Keratinocyte (primary cell): ENCODE results near the gene GYG2. TPM values are rescaled to one million over a fixed set of nuclear protein-coding genes. Genes with fewer than 3 reads are reported as not detected.

Source experiments
- DNase-seq: peaks from one replicate; pipeline ENCODE4 v3.0.0-alpha.2; 2011; ENCODE audit warnings: low read depth, missing footprints, low spot score
- FAIRE-seq: peaks from 2 replicates; lab custom pipeline; 2011; peaks lifted over from hg19 to GRCh38; lab: Jason Lieb, UNC
- H2AFZ ChIP-seq: 2 replicates; pipeline ENCODE4 v1.6.0; 2012; ENCODE audit warnings: low read length, control low read depth, inconsistent platforms; ENCODE audit not compliant: control insufficient read depth
- H3K27ac ChIP-seq: 2 replicates; pipeline ENCODE4 v1.5.1; 2011; ENCODE audit warnings: low read length; ENCODE audit not compliant: control insufficient read depth, insufficient read depth
- H3K27me3 ChIP-seq: 3 replicates; pipeline ENCODE4 v1.6.0; 2011; ENCODE audit warnings: low read length; ENCODE audit not compliant: control insufficient read depth, insufficient read depth; ENCODE audit errors: extremely low read depth
- H3K36me3 ChIP-seq, 2 experiments: 2 replicates in 1 of 2; 3 replicates in 1 of 2; pipeline ENCODE4 v1.5.1; 2011; ENCODE audit warnings: low read length in 2 of 2, mild to moderate bottlenecking in 1 of 2; ENCODE audit not compliant: control insufficient read depth in 2 of 2, insufficient read depth in 2 of 2; ENCODE audit errors: extremely low read depth in 1 of 2
- H3K4me1 ChIP-seq: 3 replicates; pipeline ENCODE4 v1.5.1; 2011; ENCODE audit warnings: low read length; ENCODE audit not compliant: control insufficient read depth, insufficient read depth; ENCODE audit errors: extremely low read depth
- H3K4me2 ChIP-seq: 3 replicates; pipeline ENCODE4 v1.6.0; 2011; ENCODE audit warnings: low read depth, low read length; ENCODE audit not compliant: control insufficient read depth, insufficient read depth; ENCODE audit errors: extremely low read depth
- H3K4me3 ChIP-seq, 3 experiments: fragments of 200-600 bp in 1 of 3; sonication (generic) in 1 of 3; 2 replicates in 2 of 3; 3 replicates in 1 of 3; pipeline ENCODE4 v1.5.1; 2011 to 2016; ENCODE audit warnings: low read length in 3 of 3, mild to moderate bottlenecking in 3 of 3, control low read depth in 2 of 3, inconsistent platforms in 1 of 3, low read depth in 1 of 3, mixed read lengths in 1 of 3, mixed run types in 1 of 3, moderate library complexity in 1 of 3; ENCODE audit not compliant: control insufficient read depth in 2 of 3, insufficient read depth in 2 of 3; ENCODE audit errors: extremely low read depth in 1 of 3
- H3K79me2 ChIP-seq: 2 replicates; pipeline ENCODE4 v1.6.0; 2012; ENCODE audit warnings: low read length; ENCODE audit not compliant: control insufficient read depth, insufficient read depth
- H3K9ac ChIP-seq: 3 replicates; pipeline ENCODE4 v1.6.0; 2011; ENCODE audit warnings: low read length; ENCODE audit not compliant: control insufficient read depth, insufficient read depth; ENCODE audit errors: extremely low read depth
- H3K9me1 ChIP-seq: 3 replicates; pipeline ENCODE4 v1.6.0; 2011; ENCODE audit warnings: low read length; ENCODE audit not compliant: control insufficient read depth, insufficient read depth; ENCODE audit errors: extremely low read depth
- H3K9me3 ChIP-seq: 2 replicates; pipeline ENCODE4 v1.5.1; 2012; ENCODE audit warnings: low read depth, low read length; ENCODE audit not compliant: control insufficient read depth
- H4K20me1 ChIP-seq: 3 replicates; pipeline ENCODE4 v1.6.0; 2011; ENCODE audit warnings: low read length; ENCODE audit not compliant: control insufficient read depth, insufficient read depth; ENCODE audit errors: extremely low read depth
- CTCF ChIP-seq, 3 experiments: IDR thresholded peaks in 1 of 3; conservative IDR thresholded peaks in 1 of 3; optimal IDR thresholded peaks in 1 of 3; 2 replicates in 2 of 3; 3 replicates in 1 of 3; pipeline versions ENCODE3 to v1.5.1; 2011; ENCODE audit warnings: low read length in 3 of 3, mild to moderate bottlenecking in 3 of 3, moderate library complexity in 2 of 3, control low read depth in 1 of 3, inconsistent platforms in 1 of 3; ENCODE audit not compliant: insufficient read depth in 2 of 3; ENCODE audit errors: extremely low read depth in 1 of 3
- EZH2 ChIP-seq: IDR thresholded peaks from one replicate; pipeline ENCODE4 v1.6.1; 2012; ENCODE audit warnings: inconsistent platforms, mild to moderate bottlenecking, low read length, moderate library complexity
- dilution Hi-C: fragments of 300-500 bp; cut with MboI; formaldehyde crosslinking; loops from one replicate; pipeline ENCODE4 v1.7.0; 2020; ENCODE audit warnings: low sequenced_read_pairs; ENCODE audit not compliant: extremely low pct_ligation_motif_present
- polyA plus RNA-seq, 5 experiments: library from polyadenylated mRNA; depleted of rRNA in 3 of 5; stranded (reverse) in 3 of 5; stranded (forward) in 1 of 5; unstranded in 1 of 5; fragments of >200 nt; gene quantifications; 1 replicate in 1 of 5; 2 replicates in 3 of 5; 3 replicates in 1 of 5; pipeline versions ENCODE4 v1.2.1 to v1.2.3, GENCODE V29; 2011 to 2012; ENCODE audit warnings: missing spikeins in 2 of 5, low read depth in 1 of 5, low replicate concordance in 1 of 5

GYG2 gene
- polyA plus RNA-seq, 1 donor (not counting 4 experiments of a cell fraction or from before 2014, with no cell fraction given) = not detected

GRCh38 chrX:2883770-2884169 lies 55.0 kb downstream of the GYG2 start:
- Histone ChIP-seq H3K27me3 (no peaks in the 10 kb centered on the region), H3K4me2 (no peak overlapping the region), H3K36me3 (no peaks in the 10 kb centered on the region), H4K20me1 (no peaks in the 10 kb centered on the region), H3K9me1 (no peaks in the 10 kb centered on the region), H3K79me2 (no peaks in the 10 kb centered on the region), H3K9me3 (no peaks in the 10 kb centered on the region), H3K27ac (no peak overlapping the region), H3K9ac (no peak overlapping the region), H3K4me3 (no peak overlapping the region), H3K4me1 (no peaks in the 10 kb centered on the region), H2AFZ (no peak overlapping the region)
- no peak for TF ChIP-seq CTCF (optimal IDR thresholded peaks at IDR 0.05 in 1 of 3, IDR thresholded peaks at IDR 0.05 in 1 of 3, conservative IDR thresholded peaks at IDR 0.05 in 1 of 3; ENCODE audit: extremely low read depth in 1 of 3, insufficient read depth in 2 of 3, low read length in 3 of 3)
- no peak for TF ChIP-seq EZH2
- DNase-seq (no peak), FAIRE-seq (no peak)
- dilution Hi-C loops = no loop called here

GRCh38 chrX:2888309-2888708 lies 59.6 kb downstream of the GYG2 start:
- FAIRE-seq (no peak), DNase-seq (no peak)
- no peak overlapping the region for H3K27ac ChIP-seq
- no peaks in the 10 kb centered on the region for H3K79me2 ChIP-seq
- H3K4me1 ChIP-seq = no peaks in the 10 kb centered on the region
- TF ChIP-seq EZH2 (no peak), CTCF (optimal IDR thresholded peaks at IDR 0.05 in 1 of 3, IDR thresholded peaks at IDR 0.05 in 1 of 3, conservative IDR thresholded peaks at IDR 0.05 in 1 of 3; ENCODE audit: extremely low read depth in 1 of 3, insufficient read depth in 2 of 3, low read length in 3 of 3) (no peak)
- H3K36me3 ChIP-seq = no peaks in the 10 kb centered on the region
- dilution Hi-C loops = no loop called here
- no peaks in the 10 kb centered on the region for H3K27me3 ChIP-seq
- no peaks in the 10 kb centered on the region for H4K20me1 ChIP-seq
- H3K4me3 ChIP-seq = no peak overlapping the region
- H2AFZ ChIP-seq = no peak overlapping the region
- H3K9me1 ChIP-seq = no peaks in the 10 kb centered on the region
- H3K9me3 ChIP-seq = no peaks in the 10 kb centered on the region
- no peak overlapping the region for H3K4me2 ChIP-seq
- no peak overlapping the region for H3K9ac ChIP-seq
